Smooth muscle cell (in vitro differentiated cells): ENCODE results near the gene SYTL3. TPM values are rescaled to one million over a fixed set of nuclear protein-coding genes. Genes with fewer than 3 reads are reported as not detected.

Source experiments
- DNase-seq: peaks from one replicate; lab custom pipeline; 2025; ENCODE audit not compliant: unreplicated experiment; lab: John Stamatoyannopoulos, UW
- H2AFZ ChIP-seq: fragments of 200-600 bp; sonication (generic); 2 replicates; pipeline ENCODE4 v1.6.0; 2016; ENCODE audit warnings: antibody characterized with exemption, low read depth, mild to moderate bottlenecking
- H3F3A ChIP-seq: fragments of 200-600 bp; sonication (generic); 2 replicates; pipeline ENCODE4 v1.6.0; 2017; ENCODE audit warnings: antibody characterized with exemption, low read depth
- H3K27ac ChIP-seq: fragments of 200-600 bp; sonication (generic); 2 replicates; pipeline ENCODE4 v1.5.1; 2016; ENCODE audit warnings: low read depth, mild to moderate bottlenecking
- H3K27me3 ChIP-seq: fragments of 200-600 bp; sonication (generic); 2 replicates; pipeline ENCODE4 v1.6.1; 2016; ENCODE audit warnings: low read depth, mild to moderate bottlenecking
- H3K36me3 ChIP-seq: fragments of 200-600 bp; sonication (generic); 2 replicates; pipeline ENCODE4 v1.5.1; 2016; ENCODE audit warnings: low read depth
- H3K4me1 ChIP-seq: fragments of 200-600 bp; sonication (generic); 2 replicates; pipeline ENCODE4 v1.5.1; 2016; ENCODE audit warnings: low read depth
- H3K4me2 ChIP-seq: fragments of 200-600 bp; sonication (generic); 2 replicates; pipeline ENCODE4 v1.6.0; 2016; ENCODE audit warnings: mild to moderate bottlenecking
- H3K4me3 ChIP-seq: fragments of 200-600 bp; sonication (generic); 2 replicates; pipeline ENCODE4 v1.5.1; 2016; ENCODE audit warnings: mild to moderate bottlenecking
- H3K79me2 ChIP-seq: fragments of 200-600 bp; sonication (generic); 2 replicates; pipeline ENCODE4 v1.6.0; 2016; ENCODE audit warnings: low read depth, mild to moderate bottlenecking
- H3K9ac ChIP-seq: fragments of 200-600 bp; sonication (generic); 2 replicates; pipeline ENCODE4 v1.6.0; 2016; ENCODE audit warnings: low read depth
- H3K9me3 ChIP-seq: fragments of 200-600 bp; sonication (generic); replicated peaks from 2 replicates; pipeline ENCODE4 v1.5.1; 2016; ENCODE audit warnings: low read depth
- H4K20me1 ChIP-seq: fragments of 200-600 bp; sonication (generic); 2 replicates; pipeline ENCODE4 v1.6.0; 2016; ENCODE audit warnings: low read depth
- WGBS: methylation state at CpG from one replicate; pipeline ENCODE4 v1.1.7; 2016; ENCODE audit warnings: low lambda C conversion rate; 5-methylcytosine and 5-hydroxymethylcytosine counted together
- polyA plus RNA-seq: library from polyadenylated mRNA; unstranded; fragments of >200 nt; fragmentation: Nextera tagmentation; extraction: Ambion mirVana; gene quantifications from 2 replicates; pipeline ENCODE4 v1.2.1, GENCODE V29; 2016
- total RNA-seq: library from RNA; depleted of rRNA; stranded (reverse); fragments of >200 nt; gene quantifications from 2 replicates; pipeline ENCODE4 v1.2.3, GENCODE V29; 2014
- TF ChIP-seq, protein P1 (sequence below): fragments of 200-600 bp; sonication (generic); IDR thresholded peaks from 2 replicates; pipeline ENCODE4 v1.5.1; 2017; ENCODE audit warnings: borderline replicate concordance, mild to moderate bottlenecking, antibody characterized with exemption; ENCODE audit not compliant: insufficient read depth, poor library complexity, severe bottlenecking

Gene SYTL3
- total and polyA plus RNA-seq, 2 experiments from 2014 or later: 0.13 to 1.2 TPM

DNA sequence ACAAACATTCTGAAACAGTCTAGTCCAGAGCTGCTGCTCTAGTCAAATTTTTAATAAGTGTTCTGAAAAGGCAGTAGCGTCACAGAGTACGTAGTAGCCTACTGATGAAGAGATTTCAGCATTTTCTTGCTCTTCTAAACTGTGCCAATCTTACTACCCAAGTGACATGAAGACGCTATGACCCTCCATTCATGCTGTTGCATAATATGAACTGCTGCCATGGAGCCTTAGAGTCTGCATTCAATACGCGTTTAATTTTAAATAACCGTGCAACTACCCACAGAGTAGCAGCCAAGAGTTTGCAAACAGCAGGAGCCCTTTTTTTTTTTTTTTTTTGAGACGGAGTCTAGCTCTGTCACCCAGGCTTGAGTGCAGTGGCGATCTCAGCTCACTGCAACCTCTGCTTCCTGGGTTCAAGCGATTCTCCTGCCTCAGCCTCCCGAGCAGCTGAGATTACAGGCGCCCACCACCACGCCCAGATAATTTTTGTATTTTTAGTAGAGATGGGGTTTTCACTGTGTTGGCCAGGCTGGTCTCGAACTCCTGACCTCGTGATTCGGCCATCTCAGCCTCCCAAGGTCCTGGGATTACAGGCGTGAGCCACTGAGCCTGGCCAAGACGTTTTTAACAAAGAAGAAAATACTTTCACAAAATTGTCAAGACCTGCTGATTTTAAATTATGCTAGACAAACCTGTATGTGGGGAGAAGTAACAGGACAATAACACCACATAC is 125.0 kb downstream of the SYTL3 start:
- Histone ChIP-seq H3K79me2 (no peaks in the 10 kb centered on the region), H4K20me1 (peaks cover 14% of the 10 kb centered on the region), H3K27me3 (no peaks in the 10 kb centered on the region), H3F3A (no peaks in the 10 kb centered on the region), H3K4me3 (no peak overlapping the region), H3K36me3 (no peaks in the 10 kb centered on the region), H3K27ac (no peak overlapping the region), H2AFZ (no peak overlapping the region), H3K9me3 (no peaks in the 10 kb centered on the region), H3K4me2 (no peak overlapping the region), H3K9ac (no peak overlapping the region), H3K4me1 (no peaks in the 10 kb centered on the region)
- no peak for DNase-seq
- TF ChIP-seq, protein P1, sequence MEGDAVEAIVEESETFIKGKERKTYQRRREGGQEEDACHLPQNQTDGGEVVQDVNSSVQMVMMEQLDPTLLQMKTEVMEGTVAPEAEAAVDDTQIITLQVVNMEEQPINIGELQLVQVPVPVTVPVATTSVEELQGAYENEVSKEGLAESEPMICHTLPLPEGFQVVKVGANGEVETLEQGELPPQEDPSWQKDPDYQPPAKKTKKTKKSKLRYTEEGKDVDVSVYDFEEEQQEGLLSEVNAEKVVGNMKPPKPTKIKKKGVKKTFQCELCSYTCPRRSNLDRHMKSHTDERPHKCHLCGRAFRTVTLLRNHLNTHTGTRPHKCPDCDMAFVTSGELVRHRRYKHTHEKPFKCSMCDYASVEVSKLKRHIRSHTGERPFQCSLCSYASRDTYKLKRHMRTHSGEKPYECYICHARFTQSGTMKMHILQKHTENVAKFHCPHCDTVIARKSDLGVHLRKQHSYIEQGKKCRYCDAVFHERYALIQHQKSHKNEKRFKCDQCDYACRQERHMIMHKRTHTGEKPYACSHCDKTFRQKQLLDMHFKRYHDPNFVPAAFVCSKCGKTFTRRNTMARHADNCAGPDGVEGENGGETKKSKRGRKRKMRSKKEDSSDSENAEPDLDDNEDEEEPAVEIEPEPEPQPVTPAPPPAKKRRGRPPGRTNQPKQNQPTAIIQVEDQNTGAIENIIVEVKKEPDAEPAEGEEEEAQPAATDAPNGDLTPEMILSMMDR: no peak
- 92% methylated on average over 17 of the region's 17 CpGs for WGBS

DNA sequence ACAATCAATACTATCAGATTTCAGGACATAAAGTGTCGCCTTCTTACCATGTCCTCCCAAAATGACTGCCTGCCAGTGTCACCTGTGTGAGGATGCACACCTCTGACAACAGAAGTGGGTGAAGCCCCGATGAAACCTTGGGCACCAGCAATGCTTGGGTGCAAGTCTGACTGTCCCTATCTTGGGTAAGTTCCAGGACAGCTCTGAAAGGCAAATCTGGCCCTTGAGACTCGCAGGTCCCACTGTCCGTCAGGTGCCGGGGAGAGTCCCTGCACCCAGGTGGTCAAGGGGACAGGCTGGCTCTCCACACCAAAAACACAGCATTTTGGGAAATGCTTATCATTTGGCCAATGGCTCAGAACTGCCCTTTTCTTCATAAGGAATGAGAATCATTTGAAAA is 126.0 kb downstream of the SYTL3 start:
- Histone ChIP-seq H3K4me3 (no peak overlapping the region), H3K36me3 (no peaks in the 10 kb centered on the region), H3K27ac (no peak overlapping the region), H3K79me2 (no peaks in the 10 kb centered on the region), H3K9ac (no peak overlapping the region), H3F3A (no peaks in the 10 kb centered on the region), H4K20me1 (peaks cover 14% of the 10 kb centered on the region), H3K9me3 (no peaks in the 10 kb centered on the region), H3K4me2 (no peak overlapping the region), H3K27me3 (no peaks in the 10 kb centered on the region), H3K4me1 (no peaks in the 10 kb centered on the region), H2AFZ (no peak overlapping the region)
- no peak for DNase-seq
- over 99% methylated on average over 5 of the region's 5 CpGs for WGBS
- TF ChIP-seq, protein P1: no peak

DNA sequence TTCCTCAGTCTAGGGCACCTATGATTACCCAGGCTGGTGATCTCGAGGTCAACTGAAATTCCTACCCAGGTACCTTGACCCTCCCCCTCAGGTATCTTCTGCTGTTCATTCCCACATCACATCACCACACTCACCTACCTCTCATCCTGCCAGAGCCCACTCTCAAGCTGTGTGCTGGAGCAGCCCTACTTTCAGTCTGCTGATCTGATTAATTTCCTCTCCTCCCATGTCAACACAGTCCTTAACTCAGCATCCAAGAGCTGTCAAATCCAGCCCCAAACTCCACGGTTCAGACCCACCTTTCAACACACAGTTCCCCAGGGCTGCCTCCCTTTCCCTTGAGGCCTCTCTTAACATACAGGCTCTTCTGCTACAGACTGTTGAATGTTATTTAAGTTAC is 126.9 kb downstream of the SYTL3 start:
- Histone ChIP-seq H3K79me2 (no peaks in the 10 kb centered on the region), H3K36me3 (no peaks in the 10 kb centered on the region), H3K4me2 (no peak overlapping the region), H3K27me3 (no peaks in the 10 kb centered on the region), H2AFZ (no peak overlapping the region), H3K9me3 (no peaks in the 10 kb centered on the region), H3K9ac (no peak overlapping the region), H4K20me1 (peaks cover 14% of the 10 kb centered on the region), H3K4me1 (no peaks in the 10 kb centered on the region), H3K4me3 (no peak overlapping the region), H3F3A (no peaks in the 10 kb centered on the region), H3K27ac (no peak overlapping the region)
- TF ChIP-seq, protein P1: no peak
- WGBS: 93% methylated on average over 2 of the region's 2 CpGs
- no peak for DNase-seq

DNA sequence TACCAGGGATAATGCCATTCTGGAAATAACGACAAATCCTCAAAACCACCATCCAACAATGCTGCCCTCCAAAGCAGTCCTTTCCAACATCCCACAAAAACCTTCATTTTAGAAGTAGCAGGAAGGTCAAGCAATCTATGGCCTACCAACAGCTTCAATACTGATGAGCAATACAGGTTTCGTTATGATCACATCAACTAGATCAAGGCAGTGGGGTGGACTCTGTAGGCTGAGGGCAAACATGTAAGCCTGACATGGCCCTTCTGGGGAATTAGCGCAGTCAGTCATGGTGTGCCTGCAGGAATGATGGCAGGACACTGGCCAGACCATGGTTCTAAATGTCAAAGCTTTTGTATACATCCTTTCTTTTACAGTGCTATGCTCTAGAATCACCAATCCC is 127.7 kb downstream of the SYTL3 start:
- Histone ChIP-seq H3K79me2 (no peaks in the 10 kb centered on the region), H3K4me1 (no peaks in the 10 kb centered on the region), H2AFZ (no peak overlapping the region), H3K27me3 (no peaks in the 10 kb centered on the region), H3K9ac (no peak overlapping the region), H3K36me3 (no peaks in the 10 kb centered on the region), H4K20me1 (peaks cover 7% of the 10 kb centered on the region), H3K27ac (no peak overlapping the region), H3K9me3 (no peaks in the 10 kb centered on the region), H3K4me3 (no peak overlapping the region), H3K4me2 (no peak overlapping the region), H3F3A (no peaks in the 10 kb centered on the region)
- DNase-seq: no peak
- WGBS: 98% methylated on average over 3 of the region's 3 CpGs
- TF ChIP-seq, protein P1: no peak
